ACC112 (cell line): ENCODE measurements around the gene AVPR1B.
"Not testable (repeated sequence)": the region's sequence is repeated elsewhere in the genome, so short reads cannot be mapped to it uniquely, and the experiment has no call there.

Source experiments
- H2AFZ ChIP-seq: fragments of 200-600 bp; sonication (generic); one replicate; pipeline ENCODE4 v1.6.0; 2017; ENCODE audit warnings: antibody characterized with exemption, low read length; ENCODE audit not compliant: unreplicated experiment
- H3K27ac ChIP-seq: fragments of 200-600 bp; sonication (generic); 2 replicates; pipeline ENCODE4 v1.5.1; 2014; ENCODE audit warnings: low read depth, mild to moderate bottlenecking, antibody characterized with exemption, low read length, moderate library complexity
- H3K27me3 ChIP-seq: fragments of 200-600 bp; sonication (generic); 2 replicates; pipeline ENCODE4 v1.6.1; 2014; ENCODE audit warnings: mild to moderate bottlenecking, antibody characterized with exemption, low read length, moderate library complexity, mixed read lengths; ENCODE audit not compliant: insufficient read depth
- H3K36me3 ChIP-seq: fragments of 200-600 bp; sonication (generic); 2 replicates; pipeline ENCODE4 v1.6.1; 2016; ENCODE audit warnings: mild to moderate bottlenecking, antibody characterized with exemption, low read length, moderate library complexity, mixed read lengths; ENCODE audit not compliant: insufficient read depth
- H3K4me1 ChIP-seq: fragments of 200-600 bp; sonication (generic); one replicate; pipeline ENCODE4 v1.6.1; 2016; ENCODE audit warnings: low read length, mixed read lengths; ENCODE audit not compliant: insufficient read depth, unreplicated experiment, control insufficient read depth
- H3K4me3 ChIP-seq: fragments of 200-600 bp; sonication (generic); 2 replicates; pipeline ENCODE4 v1.5.1; 2014; ENCODE audit warnings: mild to moderate bottlenecking, low read depth, low read length
- H3K79me2 ChIP-seq: fragments of 200-600 bp; sonication (generic); one replicate; pipeline ENCODE4 v1.6.0; 2016; ENCODE audit warnings: low read length; ENCODE audit not compliant: control insufficient read depth, unreplicated experiment, insufficient read depth

AVPR1B gene

DNA sequence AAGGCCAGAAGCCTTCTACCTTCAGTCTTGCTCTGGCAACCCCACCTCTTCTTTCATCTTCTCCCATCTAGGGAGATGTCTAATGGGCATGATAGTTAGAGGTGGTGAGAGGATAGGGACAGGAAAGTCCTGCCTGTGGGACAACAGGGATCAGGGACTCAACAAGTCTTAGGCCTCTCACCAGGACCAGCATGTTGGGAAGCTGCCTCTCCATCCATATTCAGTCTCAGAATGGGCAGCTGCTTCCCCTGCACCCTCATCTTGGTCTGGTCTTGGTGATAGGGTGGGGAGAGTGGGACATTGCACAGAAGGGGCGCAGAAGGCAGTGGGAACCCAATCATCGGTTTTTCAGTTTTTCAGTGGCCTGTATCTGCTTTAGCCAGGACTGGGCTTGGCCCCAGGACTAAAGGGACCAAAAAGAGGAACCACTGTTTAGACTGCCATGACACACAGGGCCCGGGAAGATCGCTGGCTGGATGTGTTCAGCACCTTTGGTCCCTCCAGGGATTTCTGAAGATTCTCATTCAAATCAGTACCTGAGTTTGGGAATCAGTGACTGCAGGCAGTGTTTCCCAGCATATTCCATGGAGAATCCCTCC is 51.5 kb downstream of the AVPR1B start:
- H3K36me3 ChIP-seq: no peaks in the 10 kb centered on the region
- no peak overlapping the region for H2AFZ ChIP-seq
- H3K27ac ChIP-seq: no peak overlapping the region
- H3K4me1 ChIP-seq: peaks cover 6% of the 10 kb centered on the region
- H3K4me3 ChIP-seq: no peak overlapping the region
- no peaks in the 10 kb centered on the region for H3K79me2 ChIP-seq
- peaks cover 10% of the 10 kb centered on the region; the same call in 1 of the 2 replicates for H3K27me3 ChIP-seq

DNA sequence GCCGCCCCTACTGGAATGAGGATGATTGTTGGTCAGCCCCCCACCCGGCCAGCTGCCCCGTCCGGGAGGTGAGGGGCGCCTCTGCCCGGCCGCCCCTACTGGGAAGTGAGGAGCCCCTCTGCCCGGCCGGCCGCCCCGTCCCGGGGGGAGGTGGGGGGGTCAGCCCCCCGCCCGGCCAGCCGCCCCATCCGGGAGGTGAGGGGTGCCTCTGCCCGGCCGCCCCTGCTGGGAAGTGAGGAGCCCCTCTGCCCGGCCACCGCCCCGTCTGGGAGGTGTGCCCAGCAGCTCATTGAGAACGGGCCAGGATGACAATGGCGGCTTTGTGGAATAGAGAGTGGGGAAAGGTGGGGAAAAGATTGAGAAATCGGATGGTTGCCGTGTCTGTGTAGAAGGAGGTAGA is 52.7 kb downstream of the AVPR1B start:
- H3K4me1 ChIP-seq, H3K36me3 ChIP-seq, H3K79me2 ChIP-seq, H3K27ac ChIP-seq, H3K4me3 ChIP-seq, H2AFZ ChIP-seq: not testable (repeated sequence)
- H3K27me3 ChIP-seq: peaks cover 13% of the 10 kb centered on the region; the same call in 1 of the 2 replicates

DNA sequence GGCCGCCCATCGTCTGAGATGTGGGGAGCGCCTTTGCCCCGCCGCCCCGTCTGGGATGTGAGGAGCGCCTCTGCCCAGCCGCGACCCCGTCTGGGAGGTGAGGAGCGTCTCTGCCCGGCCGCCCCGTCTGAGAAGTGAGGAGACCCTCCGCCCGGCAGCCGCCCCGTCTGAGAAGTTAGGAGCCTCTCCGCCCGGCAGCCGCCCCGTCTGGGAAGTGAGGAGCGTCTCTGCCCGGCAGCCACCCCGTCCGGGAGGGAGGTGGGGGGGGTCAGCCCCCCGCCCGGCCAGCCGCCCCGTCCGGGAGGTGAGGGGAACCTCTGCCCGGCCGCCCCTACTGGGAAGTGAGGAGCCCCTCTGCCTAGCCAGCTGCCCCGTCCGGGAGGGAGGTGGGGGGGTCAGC is 53.2 kb downstream of the AVPR1B start:
- H3K36me3 ChIP-seq, H3K79me2 ChIP-seq, H3K4me3 ChIP-seq, H2AFZ ChIP-seq, H3K27me3 ChIP-seq, H3K27ac ChIP-seq, H3K4me1 ChIP-seq: not testable (repeated sequence)

DNA sequence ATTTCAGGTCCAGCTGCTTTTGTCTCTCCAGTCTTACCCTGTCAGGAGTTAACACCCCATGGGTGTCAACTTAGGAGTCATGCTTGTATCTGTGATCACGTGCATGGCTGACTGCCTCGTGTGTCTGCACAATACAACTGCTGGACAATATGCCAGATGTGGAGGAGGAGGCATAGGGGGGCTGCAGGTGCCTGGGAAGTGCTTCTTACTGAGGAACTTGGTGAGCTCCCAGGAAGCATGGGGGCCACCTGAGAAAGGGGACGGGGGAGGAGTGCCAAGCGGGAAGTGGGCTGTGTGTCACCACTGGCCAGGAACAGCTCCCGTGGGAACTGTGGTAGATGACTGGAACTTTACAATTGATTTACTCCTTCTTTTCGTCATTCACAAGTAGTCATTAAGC is 54.7 kb downstream of the AVPR1B start:
- Histone ChIP-seq H3K4me3 (no peak overlapping the region), H3K27me3 (peaks cover 4% of the 10 kb centered on the region; the same call in 1 of the 2 replicates), H3K36me3 (no peaks in the 10 kb centered on the region), H2AFZ (no peak overlapping the region), H3K4me1 (peaks cover 6% of the 10 kb centered on the region), H3K79me2 (no peaks in the 10 kb centered on the region), H3K27ac (no peak overlapping the region)

DNA sequence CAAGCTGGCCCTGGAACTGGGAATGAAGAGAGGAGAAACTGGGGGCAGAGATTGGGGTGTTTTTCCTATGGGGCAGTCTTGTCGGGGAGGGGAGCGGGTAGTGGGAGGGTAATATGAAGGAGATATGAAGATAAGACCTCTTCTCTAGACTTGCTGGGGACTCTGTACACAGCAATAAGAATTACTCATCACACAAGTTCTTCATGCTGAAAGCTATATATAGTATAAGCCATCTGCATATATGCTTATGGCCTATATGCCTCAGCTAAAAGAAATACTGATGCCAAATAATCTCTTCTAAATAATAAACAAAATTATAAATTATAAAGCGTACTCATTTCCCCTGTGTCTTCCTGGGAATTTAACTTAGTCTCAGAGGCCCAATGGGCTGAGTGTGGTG is 56.3 kb downstream of the AVPR1B start:
- no peak overlapping the region for H3K4me3 ChIP-seq
- H3K27me3 ChIP-seq: peaks cover 4% of the 10 kb centered on the region; the same call in 1 of the 2 replicates
- no peaks in the 10 kb centered on the region for H3K36me3 ChIP-seq
- no peak overlapping the region for H3K27ac ChIP-seq
- H3K4me1 ChIP-seq: no peaks in the 10 kb centered on the region
- no peak overlapping the region for H2AFZ ChIP-seq
- no peaks in the 10 kb centered on the region for H3K79me2 ChIP-seq
